Embryonic facial prominence (tissue), 1 donor: ENCODE data around the gene PSTK.

Experiments used
- DNase-seq: peaks from one replicate; pipeline ENCODE4 v3.0.0-alpha.2; 2016; ENCODE audit errors: extremely low spot score

Gene PSTK

DNA sequence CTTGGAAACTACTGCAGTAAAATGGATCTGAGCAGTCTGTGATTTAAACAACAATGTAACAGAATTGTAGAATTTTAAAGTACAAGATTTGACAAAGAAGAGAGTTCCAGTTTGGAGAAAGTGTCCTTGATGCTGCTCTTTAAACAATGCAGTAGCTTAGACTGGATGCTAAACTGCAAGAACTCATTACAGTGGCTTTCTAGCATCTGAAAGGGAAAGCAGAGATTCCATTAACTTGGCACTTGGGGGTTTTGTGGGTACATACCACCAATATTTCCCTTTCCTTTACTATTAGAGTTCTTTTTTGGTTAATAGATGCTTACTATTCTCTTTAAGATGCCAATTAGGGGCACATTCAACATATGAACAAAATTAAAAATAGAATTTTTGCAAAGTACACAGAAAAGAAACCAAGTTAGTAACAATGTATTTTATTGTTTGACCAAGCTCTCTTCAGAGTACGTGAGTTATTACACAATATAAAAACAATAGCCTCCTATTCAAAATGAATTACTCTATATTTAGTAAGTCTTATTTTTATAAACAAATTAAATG lies 11.9 kb downstream of the PSTK start:
- no peak for DNase-seq

DNA sequence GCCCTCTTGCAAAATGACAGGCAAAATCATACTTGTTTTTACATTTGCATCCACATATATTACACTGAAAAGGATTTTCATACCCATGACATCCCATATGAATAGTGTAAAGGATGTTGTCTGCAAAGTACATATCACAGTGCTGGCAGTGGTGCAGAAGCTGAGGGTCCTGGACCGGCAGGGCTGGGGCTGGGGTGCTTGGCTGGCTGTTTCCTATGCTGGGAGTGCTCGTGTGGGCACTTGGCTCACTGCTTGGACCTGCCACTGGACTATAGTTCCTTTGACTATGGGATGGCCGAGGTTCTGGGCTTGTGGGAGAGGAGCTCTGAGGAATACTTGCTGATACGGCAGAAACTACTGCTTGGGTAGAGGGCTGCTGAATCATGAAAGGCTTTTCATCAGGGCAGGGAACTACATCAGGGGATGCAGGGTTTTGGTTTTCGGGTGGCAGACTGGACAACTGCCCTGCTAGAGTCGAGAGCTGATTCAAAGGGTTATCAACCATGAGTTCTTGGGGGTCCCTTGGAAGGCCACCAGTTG lies 13.7 kb downstream of the PSTK start:
- no peak for DNase-seq

DNA sequence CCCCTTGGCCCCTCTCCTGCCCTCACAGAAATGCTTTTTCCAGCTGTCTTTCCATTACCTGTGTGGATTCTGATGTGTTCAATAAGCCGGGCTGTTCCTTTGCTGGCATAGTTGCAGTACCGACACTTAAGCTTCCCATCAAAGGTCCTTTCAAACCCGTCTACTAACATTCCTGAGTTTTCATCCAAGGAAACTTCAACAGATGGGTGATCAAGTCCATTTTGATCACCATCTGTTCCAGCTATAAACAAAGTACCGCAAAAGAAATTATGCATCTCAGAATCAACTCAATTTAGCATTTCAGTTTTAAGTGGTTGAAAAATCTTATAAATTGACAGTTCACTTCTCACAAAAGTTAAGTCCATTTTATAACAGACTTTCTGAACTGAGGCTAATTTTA lies 15.7 kb downstream of the PSTK start:
- no peak for DNase-seq

DNA sequence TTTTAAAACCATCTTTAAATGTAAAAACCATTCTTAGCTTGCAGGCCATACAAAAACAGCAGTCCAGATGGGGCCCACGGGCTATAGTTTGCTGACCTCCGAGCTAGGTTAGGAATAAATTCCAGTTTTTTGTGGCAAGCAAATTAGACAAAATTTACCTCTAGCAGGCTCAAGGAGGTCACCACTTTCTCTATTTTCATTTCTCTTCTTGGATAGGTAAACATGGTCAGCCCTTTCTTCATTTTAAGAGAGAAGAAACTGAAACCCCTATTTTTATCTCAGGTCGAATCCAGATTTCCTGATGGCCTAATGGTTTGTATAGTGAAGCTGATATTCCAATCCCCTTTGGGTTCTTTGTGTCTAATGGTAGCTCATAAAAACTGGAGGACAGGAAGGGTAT lies 17.7 kb downstream of the PSTK start:
- DNase-seq: no peak

DNA sequence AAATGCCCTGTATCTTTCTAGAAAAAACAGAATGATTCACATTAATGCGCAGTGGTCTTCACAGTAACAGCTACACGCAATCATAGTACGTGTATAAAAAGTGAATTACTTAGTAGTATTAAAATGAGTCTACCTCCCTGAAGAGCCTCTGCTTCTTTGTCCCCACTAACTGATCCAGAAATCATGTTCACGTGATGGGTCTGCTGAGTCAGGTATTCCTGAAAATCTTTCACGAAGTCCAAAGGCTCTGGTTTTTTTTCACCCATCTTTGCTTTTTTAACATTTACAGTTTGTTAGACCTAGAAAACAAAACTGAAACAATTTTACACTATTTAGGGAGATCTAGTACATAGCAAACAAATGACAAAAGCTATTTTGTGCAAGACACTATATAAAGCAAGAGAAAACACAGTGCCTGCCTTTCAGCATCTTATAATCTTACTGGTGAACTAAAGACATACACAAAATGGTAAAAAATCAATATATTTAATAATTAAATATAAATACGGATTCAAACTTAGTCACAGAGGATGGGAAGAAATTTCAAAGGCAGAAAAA lies 18.2 kb downstream of the PSTK start:
- DNase-seq: no peak

DNA sequence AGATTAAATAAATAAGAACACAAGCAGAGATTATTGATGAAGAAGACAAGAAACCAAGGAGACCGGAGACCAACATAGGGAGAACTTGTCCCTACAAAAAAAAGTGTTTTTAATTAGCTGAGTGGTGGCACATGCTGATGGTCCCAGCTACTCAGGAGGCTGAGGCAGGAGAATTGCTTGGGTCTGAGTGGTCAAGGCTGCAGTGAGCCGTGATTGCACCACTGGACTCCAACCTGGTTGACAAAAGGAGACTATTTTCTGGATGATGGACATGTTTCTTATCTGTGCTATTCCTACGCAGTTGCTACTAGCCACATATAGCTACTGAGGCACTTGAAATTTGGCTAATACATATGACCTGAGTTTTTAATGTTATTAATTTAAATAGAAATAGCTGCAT lies 18.7 kb downstream of the PSTK start:
- DNase-seq: no peak

DNA sequence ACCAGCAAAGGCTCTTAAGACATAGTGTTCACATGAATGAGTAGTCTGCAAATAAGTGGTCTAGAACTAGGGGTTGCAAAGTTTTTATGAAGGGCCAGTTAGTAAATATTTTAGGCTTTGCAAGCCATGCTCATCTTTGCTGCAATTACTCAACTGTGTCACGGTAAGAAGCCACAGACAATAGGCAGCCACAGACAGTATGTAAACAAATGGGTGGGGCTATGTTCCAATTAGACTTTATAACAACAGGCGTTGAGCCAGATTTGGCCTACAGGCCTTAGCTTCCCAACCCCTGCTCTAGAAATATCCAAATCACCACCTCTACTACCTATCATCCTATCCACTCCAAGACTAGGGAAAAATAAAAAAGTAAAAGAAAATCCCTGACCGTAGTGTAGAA lies 19.1 kb downstream of the PSTK start:
- DNase-seq: no peak

DNA sequence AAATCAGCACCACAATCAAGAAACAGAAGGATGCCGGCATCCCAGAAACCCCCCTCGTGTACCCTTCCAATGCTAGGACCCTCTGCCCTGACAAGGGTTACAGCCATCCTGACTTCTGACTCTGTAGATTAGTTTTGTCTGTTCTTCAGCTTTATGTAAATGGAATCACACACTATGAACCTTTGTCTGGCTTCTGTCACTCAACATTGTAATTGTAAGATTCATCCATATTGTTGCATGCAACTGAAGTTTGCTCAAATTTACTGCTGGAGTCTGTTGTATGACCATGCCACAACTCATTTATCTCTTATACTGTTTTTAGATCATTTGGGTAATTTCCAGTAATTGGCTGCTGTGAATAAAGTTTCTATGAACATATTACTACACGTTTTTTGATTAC lies 20.0 kb downstream of the PSTK start:
- DNase-seq: no peak

DNA sequence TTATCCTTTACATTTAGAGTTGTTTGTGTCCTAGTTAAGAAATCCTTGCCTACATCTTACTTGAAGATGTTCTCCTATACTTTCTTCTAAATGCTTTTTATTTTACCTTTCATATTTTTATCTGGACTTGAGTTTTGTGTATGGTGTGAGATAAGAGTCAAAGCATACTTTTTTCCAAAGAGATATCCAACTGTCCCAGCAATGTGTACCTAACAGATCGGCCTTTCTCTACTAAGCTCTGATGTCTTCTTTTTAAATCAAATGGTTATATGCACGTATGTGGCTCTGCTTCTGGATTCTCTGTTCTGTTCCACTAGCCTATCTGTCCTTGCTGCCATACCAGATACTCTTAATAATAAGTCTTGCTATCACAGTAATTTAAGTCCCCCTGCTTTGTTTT lies 21.2 kb downstream of the PSTK start:
- DNase-seq: no peak

DNA sequence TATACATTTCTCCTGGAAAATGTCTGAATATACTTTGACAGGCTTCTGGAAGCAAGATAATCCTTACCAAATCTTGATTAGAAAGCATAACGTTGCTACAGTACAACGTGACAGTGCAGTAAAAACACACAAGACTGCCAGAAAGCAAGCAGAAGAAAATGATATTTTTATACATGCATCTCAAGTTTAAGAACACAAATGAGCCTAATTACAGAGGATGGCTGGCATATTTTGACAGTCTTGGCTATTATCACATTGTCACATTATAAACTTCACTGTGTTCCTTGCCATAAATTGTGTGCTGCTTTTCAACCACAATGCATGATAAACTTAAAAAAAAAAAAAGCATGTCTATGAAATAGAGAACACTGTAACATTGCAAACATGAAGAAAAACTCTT lies 24.1 kb downstream of the PSTK start:
- DNase-seq: no peak

DNA sequence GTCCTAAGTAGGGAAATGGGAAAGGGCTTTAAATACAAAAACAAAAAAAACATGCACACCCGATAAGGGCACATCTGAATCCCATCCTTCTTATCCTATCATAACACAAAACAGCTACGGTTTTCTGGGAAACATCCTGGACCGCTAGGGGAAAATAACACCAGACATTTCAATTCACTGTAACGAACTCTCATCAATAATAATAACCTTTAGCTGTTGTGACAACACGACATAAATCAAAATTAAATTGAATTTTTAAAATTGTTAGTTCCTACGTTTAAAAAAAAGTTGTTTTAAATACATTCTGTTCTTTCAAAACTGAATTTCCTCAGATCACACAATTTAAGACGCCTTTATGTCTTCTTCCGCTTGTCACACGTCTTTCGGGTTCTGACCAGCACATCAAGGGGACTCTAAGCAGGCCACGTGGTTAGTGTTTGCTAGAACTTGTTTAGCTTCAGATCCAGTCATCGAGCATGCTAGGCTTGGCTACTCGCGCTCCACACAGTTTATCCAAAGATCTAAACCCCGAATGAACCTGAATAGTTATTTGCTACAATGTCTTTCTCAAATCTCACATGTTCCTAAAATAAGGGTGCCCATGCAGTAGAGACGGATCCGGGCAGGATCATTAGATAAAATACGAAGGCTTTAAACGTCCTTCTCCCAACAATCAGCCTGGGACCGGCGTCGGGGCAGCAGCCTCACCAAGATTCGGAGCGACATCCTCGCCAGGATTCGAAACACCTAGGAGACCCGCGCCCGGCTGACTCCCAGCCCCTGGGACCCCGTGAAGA lies 27.6 kb downstream of the PSTK start:
- DNase-seq: no peak

DNA sequence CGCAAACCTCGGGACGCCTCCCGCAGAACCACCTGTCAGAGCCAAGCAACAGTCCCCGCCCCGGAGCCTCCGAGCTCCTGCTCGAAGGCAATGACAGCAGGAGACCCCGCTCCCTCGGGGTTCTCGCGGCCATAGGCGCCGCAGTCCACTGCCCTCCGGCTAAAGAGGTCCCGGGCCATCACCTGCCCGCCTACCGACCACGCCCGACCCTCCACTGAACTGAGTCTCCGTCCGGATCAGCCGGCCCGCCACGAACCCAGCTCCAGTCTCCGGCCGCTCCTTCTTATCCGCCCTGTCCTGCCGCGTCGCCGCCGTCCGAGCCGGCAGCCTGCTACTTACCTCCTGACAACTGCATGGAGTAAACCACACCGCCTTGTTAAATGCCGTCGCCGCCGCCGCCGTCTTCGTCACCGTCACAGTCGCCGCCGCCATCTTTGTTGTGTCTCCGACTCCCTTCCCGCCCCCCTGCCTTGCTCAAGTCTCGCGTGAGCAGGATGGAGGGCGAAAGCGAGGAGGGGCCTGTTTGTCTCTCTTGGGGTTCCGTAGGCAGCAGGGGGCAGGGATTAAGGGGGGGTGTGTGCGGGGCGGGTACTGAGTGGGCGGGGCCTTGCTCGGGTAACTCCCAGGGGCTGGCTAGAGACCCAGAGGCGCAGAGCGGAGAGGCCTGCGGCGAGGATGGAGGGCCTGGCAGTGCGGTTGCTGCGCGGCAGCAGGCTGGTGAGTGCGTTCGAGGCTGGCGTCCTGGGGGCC lies 28.3 kb downstream of the PSTK start, which contains the start of the genes ACADSB and IKZF5:
ACADSB (plus strand) TSS at position 652 of the 750 bp plus-strand sequence; CDS start at position 676, 24 bp downstream.
IKZF5 (minus strand) TSS at position 441 of the 750 bp plus-strand sequence. CDS start 10,170 bp downstream, outside the sequence.
- peak; percentile 94 for DNase-seq

DNA sequence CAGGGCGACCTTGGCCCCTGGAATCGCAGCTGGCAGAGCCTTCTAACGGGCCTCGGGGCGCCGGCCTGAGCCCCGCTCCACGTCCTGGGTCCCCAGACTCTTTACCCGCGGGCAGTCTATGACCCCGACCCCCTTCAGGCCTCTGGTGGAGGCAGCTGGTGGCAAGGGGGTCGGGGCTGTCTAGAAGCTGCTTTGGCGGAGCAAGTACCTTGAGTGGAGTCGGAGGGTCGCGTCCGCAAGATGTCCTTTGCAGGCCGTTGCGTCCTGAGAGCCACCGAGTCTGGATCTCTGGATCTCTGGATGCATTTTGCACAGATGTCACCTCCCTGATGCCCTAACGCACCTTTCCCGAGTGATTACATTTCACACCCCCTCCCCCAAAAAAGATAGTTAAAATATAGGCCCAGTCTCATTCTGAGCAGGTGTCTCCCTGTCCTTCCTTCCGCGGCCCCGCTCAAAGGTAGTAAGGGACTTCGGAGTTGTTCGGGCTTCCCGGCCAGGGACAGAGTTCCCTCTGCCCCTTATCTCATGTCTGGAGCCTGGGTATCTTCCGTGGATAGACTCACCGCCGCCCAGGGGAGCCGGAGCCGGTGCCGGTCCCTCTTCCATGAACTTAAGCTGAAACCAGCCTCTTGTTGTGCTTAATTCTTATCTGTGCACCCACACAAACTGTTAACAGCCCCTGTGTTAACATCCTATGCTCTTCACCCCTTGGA lies 29.1 kb downstream of the PSTK start:
- no peak for DNase-seq

DNA sequence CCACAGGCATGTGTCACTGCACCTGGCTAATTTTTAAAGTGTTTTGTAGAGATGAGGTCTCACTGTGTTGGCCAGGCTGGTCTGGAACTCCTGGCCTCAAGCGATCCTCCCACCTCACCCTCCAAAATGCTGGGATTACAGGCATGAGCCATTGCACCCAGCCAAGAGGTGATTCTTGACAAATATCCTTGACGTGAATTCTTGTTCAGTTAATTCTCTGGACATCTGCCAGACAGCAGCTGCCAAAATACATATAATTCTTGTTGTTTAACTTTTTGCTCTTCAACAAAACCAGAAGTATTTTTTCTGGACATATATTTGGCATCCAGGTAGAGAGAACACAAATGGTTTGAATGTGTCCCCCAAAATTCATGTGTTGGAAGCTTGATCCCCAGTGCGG lies 31.8 kb downstream of the PSTK start:
- DNase-seq: no peak

DNA sequence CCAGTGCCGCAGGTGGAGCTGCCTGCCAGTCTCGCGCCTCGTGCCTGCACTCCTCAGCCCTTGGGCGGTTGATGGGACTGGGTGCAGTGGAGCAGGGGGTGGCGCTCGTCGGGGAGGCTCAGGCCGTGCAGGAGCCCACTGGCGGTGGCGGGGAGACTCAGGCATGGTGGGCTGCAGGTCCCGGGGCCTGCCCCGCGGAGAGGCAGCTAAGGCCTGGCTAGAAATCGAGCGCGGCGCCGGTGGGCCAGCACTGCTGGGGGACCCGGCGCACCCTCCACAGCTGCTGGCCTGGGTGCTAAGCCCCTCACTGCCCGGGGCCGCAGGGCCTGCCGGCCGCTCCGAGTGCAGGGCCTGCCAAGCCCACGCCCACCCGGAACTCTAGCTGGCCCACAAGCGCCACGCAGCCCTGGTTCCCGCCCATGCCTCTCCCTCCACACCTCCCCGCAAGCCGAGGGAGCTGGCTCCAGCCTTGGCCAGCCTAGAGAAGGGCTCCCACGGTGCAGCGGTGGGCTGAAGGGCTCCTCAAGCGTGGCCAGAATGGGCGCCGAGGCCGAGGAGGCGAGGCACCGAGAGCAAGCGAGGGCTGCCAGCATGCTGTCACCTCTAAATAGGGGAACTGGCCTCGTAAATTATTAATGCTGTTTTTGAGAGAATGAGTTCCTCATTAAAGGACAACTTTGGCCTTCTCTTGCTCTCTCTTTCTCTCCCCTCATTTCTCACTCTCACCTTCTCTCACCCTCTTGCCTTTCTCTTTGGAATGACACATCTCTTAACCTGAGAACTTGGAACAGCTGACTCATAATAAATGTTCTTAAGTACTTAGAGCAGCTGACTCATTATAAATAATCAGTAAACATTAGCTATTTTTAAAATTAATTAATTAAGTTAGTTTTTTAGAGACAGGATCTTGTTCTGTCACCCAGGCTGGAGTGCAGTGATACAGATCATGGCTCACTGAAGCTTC lies 33.5 kb downstream of the PSTK start:
- no peak for DNase-seq

DNA sequence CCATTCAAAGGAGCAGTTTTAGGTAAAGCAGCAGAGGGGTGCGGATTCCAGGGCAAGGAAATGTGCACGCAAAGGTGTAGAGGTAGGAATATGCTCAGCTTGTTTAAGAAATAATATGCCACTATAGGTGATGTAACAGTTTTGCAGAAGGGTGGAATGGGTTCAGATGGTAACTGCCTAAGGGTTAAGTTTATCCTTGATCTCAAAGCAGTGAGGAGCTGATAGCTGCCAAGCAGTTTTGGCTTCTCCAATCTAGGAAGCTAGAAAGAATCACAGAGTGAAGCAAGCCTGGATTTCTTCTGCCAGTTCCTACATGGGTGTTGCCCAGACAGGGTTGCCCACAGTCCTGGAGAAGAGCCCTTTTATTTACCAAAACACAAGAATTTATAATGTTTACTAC lies 34.6 kb downstream of the PSTK start:
- no peak for DNase-seq

DNA sequence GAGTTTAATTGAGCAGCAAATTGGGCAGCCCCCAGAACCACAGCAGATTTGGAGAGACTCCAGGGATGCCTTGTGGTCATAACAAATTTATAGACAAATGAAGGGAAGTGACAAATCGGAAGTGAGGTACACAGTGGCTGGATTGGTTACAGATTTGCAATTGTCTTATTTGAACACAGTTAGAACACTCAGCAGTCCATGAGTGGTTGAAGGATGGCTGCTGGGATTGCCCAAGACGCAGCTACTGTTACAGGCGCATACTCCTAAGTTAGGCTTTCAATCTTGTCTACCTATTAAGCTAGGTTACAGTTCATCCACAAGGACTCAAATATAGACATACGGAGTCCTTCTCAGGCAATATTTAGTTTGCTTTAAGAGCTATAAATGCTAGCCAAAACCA lies 36.0 kb downstream of the PSTK start:
- no peak for DNase-seq

DNA sequence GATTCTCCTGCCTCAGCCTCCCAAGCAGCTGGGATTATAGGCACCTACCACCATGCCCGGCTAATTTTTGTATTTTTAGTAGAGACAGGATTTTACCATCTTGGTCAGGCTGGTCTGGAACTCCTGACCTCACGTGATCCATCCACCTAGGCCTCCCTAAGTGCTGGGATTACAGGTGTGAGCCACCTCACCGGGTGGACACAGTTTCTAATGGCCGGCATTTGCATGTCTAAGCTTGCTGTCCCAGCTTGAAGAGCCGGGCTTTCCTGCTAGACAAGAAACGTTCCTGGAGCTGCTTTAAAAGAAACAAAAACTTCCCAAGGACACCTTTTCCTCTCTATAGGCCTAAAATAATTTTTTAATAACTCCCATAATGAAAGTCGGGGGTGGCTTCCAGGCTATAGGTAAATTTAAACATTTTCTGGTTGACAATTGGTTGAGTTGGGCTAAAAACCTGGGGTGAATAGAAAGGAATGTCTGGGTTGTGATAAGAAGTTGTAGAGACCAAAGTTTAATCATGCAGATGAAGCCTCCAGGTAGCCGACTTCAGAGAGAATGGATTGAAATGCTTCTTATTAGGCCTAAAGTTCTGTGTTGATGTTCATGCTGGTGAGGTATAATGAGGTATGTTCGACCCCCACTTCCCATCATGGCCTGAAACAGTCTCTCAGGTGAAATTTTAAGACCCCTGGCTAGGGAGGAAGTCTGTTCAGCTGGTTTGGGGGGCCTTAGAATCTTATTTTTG lies 37.4 kb downstream of the PSTK start:
- no peak for DNase-seq

DNA sequence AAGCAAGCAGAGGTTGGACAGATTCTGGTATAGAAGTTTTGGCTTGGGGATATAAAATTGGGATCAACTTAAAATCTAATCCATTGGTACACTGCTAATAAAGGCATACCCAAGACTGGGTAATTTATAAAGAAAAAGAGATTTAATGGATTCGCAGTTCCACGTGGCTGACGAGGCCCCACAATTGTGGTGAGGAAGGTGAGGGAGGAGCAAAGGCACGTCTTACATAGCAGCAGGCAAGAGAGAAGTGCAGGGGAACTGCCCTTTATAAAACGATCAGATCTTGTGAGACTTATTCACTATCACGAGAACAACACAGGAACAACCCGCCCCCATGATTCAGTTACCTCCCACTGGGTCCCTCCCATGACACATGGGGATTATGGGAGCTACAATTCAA lies 38.3 kb downstream of the PSTK start:
- DNase-seq: no peak

DNA sequence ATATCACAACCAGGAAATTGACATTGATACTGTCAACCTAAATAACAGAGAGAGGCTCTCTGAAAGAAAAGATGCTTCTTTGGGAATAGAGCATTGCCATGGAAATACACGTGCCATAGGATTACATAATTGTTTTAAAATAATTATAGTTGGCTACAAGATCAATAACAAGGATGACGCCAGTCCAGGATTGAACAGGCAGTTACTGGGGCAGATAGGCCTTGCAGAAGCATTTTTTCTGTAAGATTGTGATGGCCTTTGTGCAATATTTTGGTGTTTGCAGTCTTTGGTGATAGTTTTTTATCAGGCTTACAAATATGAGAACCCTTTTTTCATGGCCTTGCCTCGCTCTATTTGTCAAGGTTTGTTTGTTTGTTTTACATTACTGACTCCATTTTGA lies 39.1 kb downstream of the PSTK start:
- no peak for DNase-seq
